ENCODE measurements around the gene IMMP2L. TPM values are rescaled to one million over a fixed set of nuclear protein-coding genes. Genes with fewer than 3 reads are reported as not detected.

Gene IMMP2L
- polyA plus RNA-seq, 1 of the 3 experiments (the other 2 are of a cell fraction) = 10.7 TPM

DNA sequence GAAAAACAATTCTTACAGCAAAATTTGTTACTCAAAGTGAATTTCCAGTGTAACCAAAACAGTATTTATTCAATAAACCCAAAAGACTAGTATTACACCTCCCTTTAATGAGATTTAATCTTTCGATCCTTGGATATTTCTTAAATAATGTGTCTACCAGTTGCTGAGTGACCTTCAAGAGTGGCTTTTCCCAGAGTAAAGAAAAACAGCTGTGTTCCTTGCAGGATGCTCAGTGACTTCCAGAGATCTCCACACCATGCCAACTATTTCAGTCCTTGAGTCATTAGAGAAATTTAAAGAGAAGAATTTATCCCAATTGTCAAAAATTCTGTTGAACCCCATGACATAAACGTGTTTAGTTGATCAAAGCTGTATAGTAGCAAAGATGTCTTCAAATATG is 44.0 kb downstream of the IMMP2L start:
- ChIA-PET POLR2A (no interaction called here), CTCF (no interaction called here)
- no peaks in the 10 kb centered on the region for H3K27me3 ChIP-seq (ENCODE audit: insufficient read depth)
- H3K9me3 ChIP-seq = no peaks in the 10 kb centered on the region
- no peaks in the 10 kb centered on the region for H3K9me2 ChIP-seq
- no peak overlapping the region for H3K9ac ChIP-seq
- no peaks in the 10 kb centered on the region for H3K79me2 ChIP-seq (ENCODE audit: insufficient read depth)
- peaks cover 0 to 14% of the 10 kb centered on the region in 2 experiments for H3K36me3 ChIP-seq (replicated peaks in 1 of 2; ENCODE audit: control insufficient read depth in 1 of 2, insufficient read depth in 2 of 2, low read length in 1 of 2)
- H3K27ac ChIP-seq (ENCODE audit: low read depth in 2 of 2, low read length in 1 of 2) = no peak overlapping the region
- no peaks in the 10 kb centered on the region; a peak in 2 of 4 replicates for H3K4me1 ChIP-seq (ENCODE audit: control insufficient read depth in 1 of 2, insufficient read depth in 2 of 2, low read depth in 1 of 2, low read length in 1 of 2)
- no peaks in the 10 kb centered on the region for H3F3A ChIP-seq (replicated peaks; ENCODE audit: insufficient read depth)
- no peak for DNase-seq
- no peak overlapping the region for H3K4me3 ChIP-seq (ENCODE audit: low read depth in 2 of 2, low read length in 1 of 2)
- H4K20me1 ChIP-seq (ENCODE audit: insufficient read depth) = no peaks in the 10 kb centered on the region
- H2AFZ ChIP-seq (ENCODE audit: low read depth) = no peak overlapping the region
- no peak overlapping the region for H3K4me2 ChIP-seq
- WGBS (ENCODE audit: low lambda C conversion rate) = 82% methylated on average over 2 of the region's 2 CpGs
- TF ChIP-seq MEF2A (IDR thresholded peaks at IDR 0.05; ENCODE audit: borderline replicate concordance, low read depth) (no peak), FOSL2 (IDR thresholded peaks at IDR 0.05; ENCODE audit: borderline replicate concordance, low read depth) (no peak), EP300 (IDR thresholded peaks at IDR 0.05; ENCODE audit: borderline replicate concordance in 1 of 2, low read depth in 1 of 2, low read length in 1 of 2) (no peak), FOXM1 (IDR thresholded peaks at IDR 0.05; ENCODE audit: low read depth) (no peak), NFIC (IDR thresholded peaks at IDR 0.05; ENCODE audit: borderline replicate concordance) (no peak), RFX5 (IDR thresholded peaks at IDR 0.05; ENCODE audit: low read length) (no peak), TCF12 (IDR thresholded peaks at IDR 0.05) (no peak), MXI1 (IDR thresholded peaks at IDR 0.05; ENCODE audit: low read depth, low read length) (no peak), NRF1 (IDR thresholded peaks at IDR 0.05; ENCODE audit: low read depth, low read length) (no peak), SIN3A (IDR thresholded peaks at IDR 0.05; ENCODE audit: borderline replicate concordance, low read depth, low read length) (no peak)
- TF ChIP-seq, protein P1, sequence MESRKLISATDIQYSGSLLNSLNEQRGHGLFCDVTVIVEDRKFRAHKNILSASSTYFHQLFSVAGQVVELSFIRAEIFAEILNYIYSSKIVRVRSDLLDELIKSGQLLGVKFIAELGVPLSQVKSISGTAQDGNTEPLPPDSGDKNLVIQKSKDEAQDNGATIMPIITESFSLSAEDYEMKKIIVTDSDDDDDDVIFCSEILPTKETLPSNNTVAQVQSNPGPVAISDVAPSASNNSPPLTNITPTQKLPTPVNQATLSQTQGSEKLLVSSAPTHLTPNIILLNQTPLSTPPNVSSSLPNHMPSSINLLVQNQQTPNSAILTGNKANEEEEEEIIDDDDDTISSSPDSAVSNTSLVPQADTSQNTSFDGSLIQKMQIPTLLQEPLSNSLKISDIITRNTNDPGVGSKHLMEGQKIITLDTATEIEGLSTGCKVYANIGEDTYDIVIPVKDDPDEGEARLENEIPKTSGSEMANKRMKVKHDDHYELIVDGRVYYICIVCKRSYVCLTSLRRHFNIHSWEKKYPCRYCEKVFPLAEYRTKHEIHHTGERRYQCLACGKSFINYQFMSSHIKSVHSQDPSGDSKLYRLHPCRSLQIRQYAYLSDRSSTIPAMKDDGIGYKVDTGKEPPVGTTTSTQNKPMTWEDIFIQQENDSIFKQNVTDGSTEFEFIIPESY (IDR thresholded peaks at IDR 0.05; ENCODE audit: borderline replicate concordance, low read depth) = no peak
- TF ChIP-seq, protein P2, sequence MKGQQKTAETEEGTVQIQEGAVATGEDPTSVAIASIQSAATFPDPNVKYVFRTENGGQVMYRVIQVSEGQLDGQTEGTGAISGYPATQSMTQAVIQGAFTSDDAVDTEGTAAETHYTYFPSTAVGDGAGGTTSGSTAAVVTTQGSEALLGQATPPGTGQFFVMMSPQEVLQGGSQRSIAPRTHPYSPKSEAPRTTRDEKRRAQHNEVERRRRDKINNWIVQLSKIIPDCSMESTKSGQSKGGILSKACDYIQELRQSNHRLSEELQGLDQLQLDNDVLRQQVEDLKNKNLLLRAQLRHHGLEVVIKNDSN (IDR thresholded peaks at IDR 0.05; ENCODE audit: borderline replicate concordance, low read depth) = no peak

DNA sequence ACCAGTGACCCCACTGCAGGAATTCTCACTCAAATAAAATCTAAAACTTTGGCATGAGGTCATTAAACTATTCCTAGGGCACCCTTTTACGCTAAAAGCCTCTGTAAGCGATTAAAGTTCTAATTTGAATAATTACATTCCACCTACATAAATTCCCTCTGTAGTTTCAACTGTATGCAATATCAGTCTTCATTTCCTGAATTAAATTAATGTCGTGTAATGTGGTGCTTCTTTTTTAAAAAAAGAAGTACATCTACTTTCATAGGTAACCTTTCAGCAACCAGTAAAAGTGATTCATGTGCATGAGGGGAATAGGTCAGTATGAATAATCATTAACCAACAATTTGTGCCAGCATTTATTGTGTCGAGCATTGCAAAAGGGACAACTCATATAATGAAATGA is 44.7 kb downstream of the IMMP2L start:
- no peaks in the 10 kb centered on the region for H3K9me2 ChIP-seq
- no peak overlapping the region for H3K9ac ChIP-seq
- no peak overlapping the region for H3K4me3 ChIP-seq (ENCODE audit: low read depth in 2 of 2, low read length in 1 of 2)
- H3F3A ChIP-seq (replicated peaks; ENCODE audit: insufficient read depth) = no peaks in the 10 kb centered on the region
- H2AFZ ChIP-seq (ENCODE audit: low read depth) = no peak overlapping the region
- H4K20me1 ChIP-seq (ENCODE audit: insufficient read depth) = no peaks in the 10 kb centered on the region
- 70% methylated on average over 4 of the region's 4 CpGs for WGBS (ENCODE audit: low lambda C conversion rate)
- no peaks in the 10 kb centered on the region; a peak in 2 of 4 replicates for H3K4me1 ChIP-seq (ENCODE audit: control insufficient read depth in 1 of 2, insufficient read depth in 2 of 2, low read depth in 1 of 2, low read length in 1 of 2)
- ChIA-PET POLR2A (no interaction called here), CTCF (no interaction called here)
- no peak overlapping the region for H3K4me2 ChIP-seq
- H3K27me3 ChIP-seq (ENCODE audit: insufficient read depth) = no peaks in the 10 kb centered on the region
- peaks cover 0 to 14% of the 10 kb centered on the region in 2 experiments for H3K36me3 ChIP-seq (replicated peaks in 1 of 2; ENCODE audit: control insufficient read depth in 1 of 2, insufficient read depth in 2 of 2, low read length in 1 of 2)
- no peaks in the 10 kb centered on the region for H3K9me3 ChIP-seq
- H3K79me2 ChIP-seq (ENCODE audit: insufficient read depth) = no peaks in the 10 kb centered on the region
- DNase-seq = no peak
- H3K27ac ChIP-seq (ENCODE audit: low read depth in 2 of 2, low read length in 1 of 2) = no peak overlapping the region
- TF ChIP-seq GATA2 (CRISPR knock-in tag; IDR thresholded peaks at IDR 0.05) = no peak
- TF ChIP-seq JUND (IDR thresholded peaks at IDR 0.05) = no peak
- TF ChIP-seq, protein P2 (IDR thresholded peaks at IDR 0.05; ENCODE audit: borderline replicate concordance, low read depth) = no peak
- no peak for TF ChIP-seq FOXM1 (IDR thresholded peaks at IDR 0.05; ENCODE audit: low read depth)
- TF ChIP-seq RXRA (IDR thresholded peaks at IDR 0.05; ENCODE audit: borderline replicate concordance, low read depth) = no peak
- no peak for TF ChIP-seq YY1 (IDR thresholded peaks at IDR 0.05; ENCODE audit: low read depth)
- no peak for TF ChIP-seq ELF1 (IDR thresholded peaks at IDR 0.05)
- TF ChIP-seq, protein P3, sequence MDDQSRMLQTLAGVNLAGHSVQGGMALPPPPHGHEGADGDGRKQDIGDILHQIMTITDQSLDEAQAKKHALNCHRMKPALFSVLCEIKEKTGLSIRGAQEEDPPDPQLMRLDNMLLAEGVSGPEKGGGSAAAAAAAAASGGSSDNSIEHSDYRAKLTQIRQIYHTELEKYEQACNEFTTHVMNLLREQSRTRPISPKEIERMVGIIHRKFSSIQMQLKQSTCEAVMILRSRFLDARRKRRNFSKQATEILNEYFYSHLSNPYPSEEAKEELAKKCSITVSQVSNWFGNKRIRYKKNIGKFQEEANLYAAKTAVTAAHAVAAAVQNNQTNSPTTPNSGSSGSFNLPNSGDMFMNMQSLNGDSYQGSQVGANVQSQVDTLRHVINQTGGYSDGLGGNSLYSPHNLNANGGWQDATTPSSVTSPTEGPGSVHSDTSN (IDR thresholded peaks at IDR 0.05) = no peak
- TF ChIP-seq MEF2A (IDR thresholded peaks at IDR 0.05; ENCODE audit: borderline replicate concordance, low read depth) = no peak
- TF ChIP-seq EP300 (IDR thresholded peaks at IDR 0.05; ENCODE audit: borderline replicate concordance in 1 of 2, low read depth in 1 of 2, low read length in 1 of 2) = no peak
- TF ChIP-seq CHD2 (IDR thresholded peaks at IDR 0.05; ENCODE audit: low read length, partially characterized antibody) = no peak
- no peak for TF ChIP-seq SMC3 (IDR thresholded peaks at IDR 0.05; ENCODE audit: low read depth, low read length)
- TF ChIP-seq SIN3A (IDR thresholded peaks at IDR 0.05; ENCODE audit: borderline replicate concordance, low read depth, low read length) = no peak
- TF ChIP-seq, protein P4, sequence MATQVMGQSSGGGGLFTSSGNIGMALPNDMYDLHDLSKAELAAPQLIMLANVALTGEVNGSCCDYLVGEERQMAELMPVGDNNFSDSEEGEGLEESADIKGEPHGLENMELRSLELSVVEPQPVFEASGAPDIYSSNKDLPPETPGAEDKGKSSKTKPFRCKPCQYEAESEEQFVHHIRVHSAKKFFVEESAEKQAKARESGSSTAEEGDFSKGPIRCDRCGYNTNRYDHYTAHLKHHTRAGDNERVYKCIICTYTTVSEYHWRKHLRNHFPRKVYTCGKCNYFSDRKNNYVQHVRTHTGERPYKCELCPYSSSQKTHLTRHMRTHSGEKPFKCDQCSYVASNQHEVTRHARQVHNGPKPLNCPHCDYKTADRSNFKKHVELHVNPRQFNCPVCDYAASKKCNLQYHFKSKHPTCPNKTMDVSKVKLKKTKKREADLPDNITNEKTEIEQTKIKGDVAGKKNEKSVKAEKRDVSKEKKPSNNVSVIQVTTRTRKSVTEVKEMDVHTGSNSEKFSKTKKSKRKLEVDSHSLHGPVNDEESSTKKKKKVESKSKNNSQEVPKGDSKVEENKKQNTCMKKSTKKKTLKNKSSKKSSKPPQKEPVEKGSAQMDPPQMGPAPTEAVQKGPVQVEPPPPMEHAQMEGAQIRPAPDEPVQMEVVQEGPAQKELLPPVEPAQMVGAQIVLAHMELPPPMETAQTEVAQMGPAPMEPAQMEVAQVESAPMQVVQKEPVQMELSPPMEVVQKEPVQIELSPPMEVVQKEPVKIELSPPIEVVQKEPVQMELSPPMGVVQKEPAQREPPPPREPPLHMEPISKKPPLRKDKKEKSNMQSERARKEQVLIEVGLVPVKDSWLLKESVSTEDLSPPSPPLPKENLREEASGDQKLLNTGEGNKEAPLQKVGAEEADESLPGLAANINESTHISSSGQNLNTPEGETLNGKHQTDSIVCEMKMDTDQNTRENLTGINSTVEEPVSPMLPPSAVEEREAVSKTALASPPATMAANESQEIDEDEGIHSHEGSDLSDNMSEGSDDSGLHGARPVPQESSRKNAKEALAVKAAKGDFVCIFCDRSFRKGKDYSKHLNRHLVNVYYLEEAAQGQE (IDR thresholded peaks at IDR 0.05; ENCODE audit: low read depth, low read length) = no peak

All from SK-N-SH (cell line).